GM10266 (cell line): ENCODE data around the gene SPRYD4.

ENCODE experiments used
- DNase-seq: peaks from one replicate; pipeline ENCODE4 v3.0.0; 2012; ENCODE audit errors: extremely low spot score
- TF ChIP-seq, protein P1 (sequence below): IDR thresholded peaks from 2 replicates; pipeline ENCODE4 v1.5.1; 2012; ENCODE audit warnings: mild to moderate bottlenecking, low read depth; ENCODE audit not compliant: control insufficient read depth, insufficient read depth; ENCODE audit errors: missing control alignments

SPRYD4 gene

DNA sequence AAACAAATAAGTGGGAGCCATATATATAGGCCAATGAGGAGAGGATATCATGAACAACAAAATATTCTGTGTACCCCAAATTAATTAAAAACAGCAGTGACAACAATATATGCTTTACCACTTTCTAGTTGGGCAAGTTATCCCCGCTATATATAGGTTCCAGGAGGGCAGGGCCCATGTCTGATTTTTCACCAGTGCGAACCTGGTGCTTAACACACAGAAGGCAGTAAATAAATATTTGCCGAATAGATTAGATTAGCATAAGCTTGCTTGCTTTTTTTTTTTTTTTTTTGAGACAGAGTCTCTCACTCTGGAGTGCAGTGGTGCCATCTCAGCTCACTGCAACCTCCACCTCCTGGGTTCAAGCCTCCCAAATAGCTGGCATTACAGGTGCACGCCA lies 10.6 kb upstream of the SPRYD4 start:
- DNase-seq, result no peak
- TF ChIP-seq, protein P1, sequence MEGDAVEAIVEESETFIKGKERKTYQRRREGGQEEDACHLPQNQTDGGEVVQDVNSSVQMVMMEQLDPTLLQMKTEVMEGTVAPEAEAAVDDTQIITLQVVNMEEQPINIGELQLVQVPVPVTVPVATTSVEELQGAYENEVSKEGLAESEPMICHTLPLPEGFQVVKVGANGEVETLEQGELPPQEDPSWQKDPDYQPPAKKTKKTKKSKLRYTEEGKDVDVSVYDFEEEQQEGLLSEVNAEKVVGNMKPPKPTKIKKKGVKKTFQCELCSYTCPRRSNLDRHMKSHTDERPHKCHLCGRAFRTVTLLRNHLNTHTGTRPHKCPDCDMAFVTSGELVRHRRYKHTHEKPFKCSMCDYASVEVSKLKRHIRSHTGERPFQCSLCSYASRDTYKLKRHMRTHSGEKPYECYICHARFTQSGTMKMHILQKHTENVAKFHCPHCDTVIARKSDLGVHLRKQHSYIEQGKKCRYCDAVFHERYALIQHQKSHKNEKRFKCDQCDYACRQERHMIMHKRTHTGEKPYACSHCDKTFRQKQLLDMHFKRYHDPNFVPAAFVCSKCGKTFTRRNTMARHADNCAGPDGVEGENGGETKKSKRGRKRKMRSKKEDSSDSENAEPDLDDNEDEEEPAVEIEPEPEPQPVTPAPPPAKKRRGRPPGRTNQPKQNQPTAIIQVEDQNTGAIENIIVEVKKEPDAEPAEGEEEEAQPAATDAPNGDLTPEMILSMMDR, result no peak

DNA sequence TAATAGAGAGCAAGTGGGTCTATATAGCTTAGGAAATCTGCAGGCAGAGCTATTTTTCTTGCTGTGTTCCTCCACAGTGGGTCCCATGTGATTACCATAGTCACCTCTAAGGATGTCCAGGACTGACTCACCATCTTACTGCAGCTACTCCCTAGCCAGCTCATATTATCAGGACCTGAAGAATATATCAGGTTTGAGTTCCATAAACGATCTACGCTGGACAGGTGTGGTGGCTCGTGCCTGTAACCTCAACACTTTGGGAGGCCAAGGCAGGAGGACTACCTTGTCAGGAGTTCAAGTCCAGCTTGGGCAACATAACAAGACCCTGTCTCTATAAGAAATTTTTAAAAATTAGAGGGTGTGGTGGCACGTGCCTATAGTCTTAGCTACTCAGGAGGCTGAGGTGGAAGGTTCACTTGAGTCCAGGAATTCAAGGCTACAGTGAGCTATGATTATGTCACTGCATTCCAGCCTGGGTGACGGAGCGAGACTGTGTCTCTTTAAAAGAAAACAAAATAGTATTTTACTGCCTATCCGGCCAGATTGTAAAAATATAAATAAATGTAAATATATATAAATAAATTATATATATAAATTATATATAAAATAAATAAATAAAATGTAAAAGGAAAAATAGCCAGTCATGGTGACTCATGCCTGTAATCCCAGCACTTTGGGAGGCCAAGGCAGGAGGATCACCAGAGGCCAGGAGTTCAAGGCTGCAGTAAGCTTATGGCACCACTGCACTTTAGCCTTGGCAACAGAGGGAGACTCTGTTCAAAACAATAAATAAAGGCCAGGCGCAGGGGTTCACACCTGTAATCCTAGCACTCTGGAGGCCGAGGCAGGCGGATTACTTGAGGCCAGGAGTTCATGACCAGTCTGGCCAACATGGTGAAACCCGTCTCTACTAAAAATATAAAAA lies 6.9 kb upstream of the SPRYD4 start:
- no peak for DNase-seq

DNA sequence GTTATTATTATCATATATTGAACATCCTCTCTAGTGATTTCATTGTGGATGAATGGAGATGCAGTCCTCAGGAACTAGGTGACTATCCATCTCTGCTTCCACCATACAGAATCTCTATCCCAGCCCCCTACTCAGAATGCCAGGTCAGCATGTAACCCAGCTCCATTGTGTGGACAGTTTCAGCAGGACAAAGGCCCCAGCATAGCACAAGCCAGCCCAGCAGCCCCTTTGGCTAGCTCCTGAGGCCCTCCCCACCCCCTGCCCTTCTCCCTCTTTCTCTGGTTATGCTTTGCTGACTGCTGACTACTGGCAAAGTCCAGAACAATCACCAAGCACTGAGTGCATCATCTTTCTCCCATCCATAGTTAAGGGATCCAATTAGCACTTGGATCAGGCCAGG lies 5.8 kb upstream of the SPRYD4 start:
- TF ChIP-seq, protein P1, result no peak
- DNase-seq, result no peak

More for the DNA sequence above, 6.9 kb upstream of the SPRYD4 start:
- TF ChIP-seq, protein P1, result no peak

DNA sequence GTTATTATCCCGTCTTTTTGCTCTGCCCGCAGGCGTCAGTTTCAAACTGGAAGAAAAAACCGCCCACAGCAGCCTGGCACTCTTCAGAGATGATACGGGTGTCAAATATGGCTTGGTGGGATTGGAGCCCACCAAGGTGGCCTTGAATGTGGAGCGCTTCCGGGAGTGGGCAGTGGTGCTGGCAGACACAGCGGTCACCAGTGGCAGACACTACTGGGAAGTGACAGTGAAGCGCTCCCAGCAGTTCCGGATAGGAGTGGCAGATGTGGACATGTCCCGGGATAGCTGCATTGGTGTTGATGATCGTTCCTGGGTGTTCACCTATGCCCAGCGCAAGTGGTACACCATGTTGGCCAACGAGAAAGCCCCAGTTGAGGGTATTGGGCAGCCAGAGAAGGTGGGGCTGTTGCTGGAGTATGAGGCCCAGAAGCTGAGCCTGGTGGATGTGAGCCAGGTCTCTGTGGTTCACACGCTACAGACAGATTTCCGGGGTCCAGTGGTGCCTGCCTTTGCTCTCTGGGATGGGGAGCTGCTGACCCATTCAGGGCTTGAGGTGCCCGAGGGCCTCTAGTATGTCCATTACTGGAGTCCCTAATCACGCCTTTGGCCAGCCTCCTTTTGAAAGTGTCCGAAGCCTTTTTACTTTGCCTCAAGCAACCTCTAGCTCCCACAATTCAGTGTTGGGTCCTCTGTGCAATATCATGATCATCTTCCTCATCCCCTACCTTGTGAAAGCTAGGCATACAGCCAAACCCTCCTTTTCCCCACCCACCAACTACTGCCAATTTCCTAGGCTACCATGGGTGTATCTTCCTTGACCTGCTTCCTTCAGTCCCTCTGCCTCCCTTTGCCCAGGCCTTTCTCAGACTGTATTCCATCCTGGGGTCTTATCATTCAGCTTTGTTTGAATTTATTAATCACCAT lies 891 bp downstream of the SPRYD4 start:
- TF ChIP-seq, protein P1, result no peak
- DNase-seq, result no peak

DNA sequence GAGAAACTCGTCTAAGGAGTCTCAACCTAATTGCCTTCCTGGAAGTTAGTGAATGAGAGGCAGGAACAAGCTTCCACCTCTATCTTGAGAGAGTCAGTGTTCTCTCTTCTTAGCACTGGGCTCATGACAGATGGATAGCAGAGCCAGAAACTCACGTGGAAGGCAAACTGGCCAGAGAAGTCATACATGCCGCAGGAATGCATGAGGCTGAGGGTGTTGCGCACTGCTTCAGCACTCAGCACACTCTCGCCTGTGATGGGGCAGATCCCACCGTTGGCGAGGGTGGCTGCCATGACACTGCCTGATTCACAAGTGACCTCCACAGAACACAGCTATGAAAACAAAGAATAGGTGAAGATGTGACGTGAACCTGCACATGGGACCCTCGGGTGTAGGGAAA lies 6.0 kb downstream of the SPRYD4 start:
- DNase-seq, result no peak
- TF ChIP-seq, protein P1, result no peak

DNA sequence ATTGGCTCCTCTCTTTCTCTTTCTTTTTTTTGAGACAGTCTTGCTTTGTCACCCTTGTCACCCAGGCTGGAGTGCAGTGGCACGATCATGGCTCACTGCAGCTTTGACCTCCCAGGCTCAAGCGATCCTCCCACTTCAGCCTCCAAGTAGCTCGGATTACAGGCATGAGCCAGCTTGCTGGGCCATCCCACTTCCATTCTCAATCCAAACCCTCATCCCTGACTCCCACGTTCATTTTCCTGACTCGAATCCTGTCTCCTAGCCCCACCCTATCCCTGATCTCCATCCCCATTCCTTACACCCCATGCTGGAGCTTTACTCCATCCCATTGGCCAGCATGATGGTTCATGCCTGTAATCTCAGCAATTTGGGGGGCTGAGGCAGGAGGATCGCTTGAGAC lies 7.8 kb downstream of the SPRYD4 start:
- TF ChIP-seq, protein P1, result no peak
- no peak for DNase-seq
